ENCODE measurements around the gene NYNRIN.

The NYNRIN gene

GRCh38 chr14:24456980-24457379, 58.2 kb downstream of the NYNRIN start:
- DNase-seq (ENCODE audit: low spot score): no peak

GRCh38 chr14:24458736-24459135, 59.9 kb downstream of the NYNRIN start:
- no peak for DNase-seq (ENCODE audit: low spot score)

- DNase-seq (ENCODE audit: low spot score): no peak
Measured at GRCh38 chr14:24459331-24459730, 60.5 kb downstream of the NYNRIN start.

- no peak for DNase-seq (ENCODE audit: low spot score)
Measured at GRCh38 chr14:24461336-24461735, 62.5 kb downstream of the NYNRIN start.

GRCh38 chr14:24463017-24463883, 64.4 kb downstream of the NYNRIN start:
- DNase-seq (ENCODE audit: low spot score): no peak

- DNase-seq (ENCODE audit: low spot score): no peak
Measured at GRCh38 chr14:24463884-24464785, 65.3 kb downstream of the NYNRIN start.

- no peak for DNase-seq (ENCODE audit: low spot score)
Measured at GRCh38 chr14:24465368-24465767, 66.6 kb downstream of the NYNRIN start.

- no peak for DNase-seq (ENCODE audit: low spot score)
Measured at GRCh38 chr14:24465805-24466204, 67.0 kb downstream of the NYNRIN start.
